Muscle of arm (tissue), 12 donors: ENCODE measurements around the gene MPRIP. TPM values are rescaled to one million over a fixed set of nuclear protein-coding genes. Genes with fewer than 3 reads are reported as not detected.
"Not testable (repeated sequence)": the region's sequence is repeated elsewhere in the genome, so short reads cannot be mapped to it uniquely, and the experiment has no call there.

Experiments used
- DNase-seq: peaks from one replicate; pipeline ENCODE4 v3.0.0-alpha.2; 2013
- polyA plus RNA-seq, 12 donors: library from polyadenylated mRNA; unstranded; fragments of 120-200 nt; gene quantifications; one replicate each; pipeline ENCODE4 v1.2.1, GENCODE V29; 2013; ENCODE audit not compliant: insufficient read length in 12 of 12

The MPRIP gene
- polyA plus RNA-seq, 12 donors = 100 to 231 (median 191) TPM

DNA sequence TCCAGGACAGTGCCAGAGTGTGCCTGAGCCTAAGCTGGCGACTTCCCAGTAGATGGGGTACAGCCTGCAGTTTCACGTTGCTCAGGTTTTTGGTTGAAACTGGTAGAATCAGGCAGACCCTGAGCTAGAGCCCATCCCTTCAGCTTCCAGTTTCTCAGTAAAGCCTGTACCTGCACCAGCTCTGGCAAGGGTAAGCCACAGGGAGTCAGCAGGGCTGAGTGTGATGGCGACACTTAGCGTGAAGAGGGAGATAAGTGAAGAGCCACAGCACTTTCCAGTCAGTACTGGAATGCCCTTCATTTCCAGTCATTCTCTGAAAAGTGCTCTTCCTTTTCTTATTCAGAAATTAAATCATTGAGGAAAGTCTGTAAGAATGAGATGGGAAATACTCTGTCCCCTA is 141.5 kb downstream of the MPRIP start:
- no peak for DNase-seq

- not testable (repeated sequence) for DNase-seq
Measured at GRCh38 chr17:17184985-17185757, 142.9 kb downstream of the MPRIP start.

DNA sequence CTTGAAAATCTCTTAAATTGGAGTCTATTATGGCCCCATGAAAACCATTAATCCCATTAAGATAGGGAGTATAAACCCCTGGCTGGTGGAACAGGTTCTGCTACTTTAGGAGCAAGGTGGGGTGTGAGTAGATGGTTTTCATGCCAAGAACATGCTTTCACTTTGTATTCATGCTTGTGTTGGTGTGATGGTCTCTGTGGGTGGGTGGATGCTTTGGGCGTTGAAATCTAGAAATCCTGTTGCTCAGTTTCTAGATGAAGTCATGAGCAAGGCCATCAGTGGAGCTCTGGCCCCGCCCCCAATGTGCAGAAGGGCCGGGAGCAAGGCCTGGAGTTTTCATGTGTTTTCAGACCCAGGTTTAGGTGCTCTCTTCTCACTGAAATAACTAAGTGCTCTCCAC is 143.8 kb downstream of the MPRIP start:
- DNase-seq = no peak

DNA sequence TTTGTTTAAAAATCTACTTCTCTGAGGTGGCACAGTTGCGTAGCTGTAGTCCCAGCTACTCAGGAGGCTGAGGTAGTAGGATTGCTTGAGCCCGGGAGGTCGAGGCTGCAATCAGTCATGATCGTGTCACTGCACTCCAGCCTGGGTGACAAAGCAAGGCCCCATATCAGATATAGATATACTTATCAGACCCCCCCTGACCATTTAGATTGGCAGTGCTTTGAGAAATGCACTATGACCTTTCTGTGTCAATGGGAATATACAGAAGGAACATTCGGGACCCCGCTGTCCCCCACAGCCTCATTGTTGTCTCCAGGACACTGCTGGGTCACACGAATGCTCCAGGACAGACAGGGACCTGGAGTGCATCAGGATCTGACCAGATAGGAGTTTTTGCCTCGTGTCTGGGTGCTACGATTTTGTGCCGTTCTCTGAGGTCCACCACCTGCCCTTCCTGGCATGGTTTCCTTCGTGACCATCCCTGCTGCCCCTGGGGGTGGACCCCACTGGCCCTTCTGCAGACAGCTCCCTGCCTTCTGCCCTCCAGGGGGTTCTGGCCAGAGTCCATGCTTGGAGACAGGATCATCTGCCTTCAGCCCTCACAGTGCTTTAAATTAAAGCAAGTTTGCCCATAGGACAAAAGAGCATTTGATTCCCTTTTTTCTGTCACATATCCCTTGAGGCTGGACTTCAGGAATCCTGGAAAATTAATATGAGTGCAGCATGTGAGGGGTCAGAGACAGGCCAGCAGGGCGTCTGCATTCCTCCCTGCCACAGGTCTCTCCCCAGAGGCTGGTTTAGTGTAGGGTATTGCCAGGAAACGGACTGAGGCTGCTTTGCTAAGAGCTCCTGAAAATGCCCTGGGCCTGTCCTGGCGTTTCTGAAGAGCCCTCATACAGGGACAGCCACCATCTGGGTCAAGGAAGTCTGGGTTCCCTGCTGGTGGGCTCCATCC is 144.6 kb downstream of the MPRIP start:
- no peak for DNase-seq

DNA sequence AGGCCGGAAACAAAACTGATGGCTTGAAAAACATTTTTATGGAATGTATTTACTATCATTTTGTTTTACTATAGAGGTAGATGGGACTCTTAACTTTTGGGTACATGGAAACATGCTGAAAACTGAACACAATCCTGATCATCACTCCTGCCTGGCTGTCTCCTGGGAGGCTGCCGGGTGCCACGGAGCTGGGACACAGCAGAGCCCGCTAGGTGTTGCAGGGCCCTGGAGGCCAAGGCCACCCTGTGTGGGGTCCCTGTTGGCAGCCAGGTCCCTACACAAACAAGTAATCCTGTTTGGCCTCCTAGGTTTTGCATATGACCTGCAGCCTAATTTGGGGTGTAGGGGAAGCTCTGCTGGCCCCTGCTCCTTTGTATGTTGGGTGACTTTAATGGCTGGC is 146.3 kb downstream of the MPRIP start:
- no peak for DNase-seq

- DNase-seq = no peak
Measured at GRCh38 chr17:17189559-17189958, 147.3 kb downstream of the MPRIP start.

GRCh38 chr17:17190188-17190587 is 147.9 kb downstream of the MPRIP start:
- no peak for DNase-seq

GRCh38 chr17:17191346-17191792 is 149.1 kb downstream of the MPRIP start:
- DNase-seq = no peak

DNA sequence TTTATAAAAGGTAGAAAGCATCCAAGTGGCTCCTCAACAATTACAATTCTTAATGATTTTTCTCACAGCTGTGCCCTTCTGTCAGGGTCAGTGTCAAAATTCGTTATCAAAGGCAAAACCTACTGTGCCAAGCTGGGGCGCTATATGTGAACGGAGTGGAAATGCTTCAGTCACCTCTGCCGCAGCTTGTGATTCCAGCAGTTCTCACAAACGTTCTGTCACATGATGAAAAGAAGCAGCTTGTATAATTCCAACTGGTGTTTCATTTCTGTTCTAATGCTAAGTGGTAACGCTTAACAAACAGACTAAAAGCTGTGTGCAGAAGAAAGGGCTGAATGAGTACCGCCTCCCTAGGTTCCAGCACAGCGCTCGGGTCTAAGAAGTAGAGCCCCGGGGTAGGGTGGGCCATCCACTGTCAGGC is 149.7 kb downstream of the MPRIP start:
- DNase-seq = no peak

GRCh38 chr17:17195466-17195865 is 153.2 kb downstream of the MPRIP start:
- DNase-seq = not testable (repeated sequence)

DNA sequence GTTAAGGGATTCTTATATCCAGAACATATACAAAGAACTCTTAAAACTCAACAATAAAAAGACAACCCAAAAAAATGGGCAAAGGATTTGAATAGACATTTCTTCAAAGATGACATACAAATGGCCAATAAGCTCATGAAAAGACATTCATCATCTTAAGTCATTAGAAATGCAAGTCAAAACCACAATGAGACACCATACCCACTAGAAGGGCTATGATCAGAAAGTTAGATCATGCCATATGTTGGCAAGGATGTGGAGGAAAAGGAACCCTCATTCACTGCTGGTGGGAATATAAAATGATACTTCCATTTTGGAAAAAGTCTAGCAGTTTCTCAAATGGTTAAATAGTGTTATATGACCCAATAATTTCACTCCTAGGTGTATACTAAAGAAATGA is 154.5 kb downstream of the MPRIP start:
- DNase-seq = no peak

- no peak for DNase-seq
Measured at GRCh38 chr17:17198281-17198680, 156.0 kb downstream of the MPRIP start.

DNA sequence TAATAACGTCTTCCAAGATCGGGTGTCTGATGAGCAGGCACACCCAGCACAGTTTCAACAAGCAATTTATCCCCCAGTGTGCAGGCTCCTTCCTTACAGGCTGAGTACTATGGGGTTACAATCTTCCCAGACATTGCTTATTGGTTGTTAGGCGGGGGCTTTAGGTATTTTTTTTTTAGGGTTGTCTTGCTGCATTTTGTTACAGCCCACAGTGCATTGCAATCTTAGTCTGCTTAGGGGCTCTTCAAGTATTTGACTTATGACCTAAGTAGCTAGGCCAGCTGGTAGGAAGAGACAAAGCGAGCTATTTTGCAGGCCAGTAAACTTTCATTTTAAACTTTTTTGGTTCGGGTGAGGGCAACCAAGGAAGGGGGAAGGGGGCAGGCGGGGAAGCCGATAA is 158.1 kb downstream of the MPRIP start:
- no peak for DNase-seq

- DNase-seq = no peak
Measured at GRCh38 chr17:17200831-17201230, 158.6 kb downstream of the MPRIP start.

DNA sequence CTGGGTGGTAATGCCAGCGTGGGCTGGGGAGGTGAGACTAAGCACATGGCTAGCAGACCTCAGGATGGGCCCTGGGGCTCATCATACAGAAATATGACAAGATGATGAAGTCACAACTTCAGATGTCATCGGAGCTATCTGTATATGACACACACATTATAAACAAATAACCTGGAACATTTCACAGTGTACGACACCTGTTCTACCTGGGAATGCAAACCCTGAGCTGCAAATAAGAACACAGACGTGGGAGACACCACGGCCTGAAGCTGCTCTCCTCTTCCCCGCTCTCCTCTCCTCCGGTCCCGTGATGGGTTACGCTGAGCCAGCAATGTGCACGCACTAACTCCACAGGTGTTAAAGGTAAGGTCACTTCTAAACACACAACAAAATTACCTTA is 159.0 kb downstream of the MPRIP start:
- no peak for DNase-seq

DNA sequence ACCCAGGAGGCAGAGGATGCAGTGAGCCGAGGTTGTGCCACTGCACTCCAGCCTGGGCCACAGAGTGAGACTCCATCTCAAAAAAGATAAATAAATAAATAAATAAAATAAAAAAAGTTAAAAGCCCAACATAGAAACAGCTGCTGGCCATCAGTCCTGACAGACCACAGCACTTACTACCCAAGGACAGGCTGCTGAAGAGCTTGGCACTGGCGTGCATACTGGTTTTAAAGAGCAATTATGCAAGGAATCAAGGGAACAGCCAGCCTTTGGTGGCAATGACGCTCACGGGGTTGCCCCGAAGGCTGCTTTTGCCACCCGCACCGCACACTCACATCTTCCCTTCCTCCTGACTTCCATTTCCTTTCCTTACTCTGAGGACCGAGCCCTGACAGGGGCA is 159.7 kb downstream of the MPRIP start:
- no peak for DNase-seq

DNA sequence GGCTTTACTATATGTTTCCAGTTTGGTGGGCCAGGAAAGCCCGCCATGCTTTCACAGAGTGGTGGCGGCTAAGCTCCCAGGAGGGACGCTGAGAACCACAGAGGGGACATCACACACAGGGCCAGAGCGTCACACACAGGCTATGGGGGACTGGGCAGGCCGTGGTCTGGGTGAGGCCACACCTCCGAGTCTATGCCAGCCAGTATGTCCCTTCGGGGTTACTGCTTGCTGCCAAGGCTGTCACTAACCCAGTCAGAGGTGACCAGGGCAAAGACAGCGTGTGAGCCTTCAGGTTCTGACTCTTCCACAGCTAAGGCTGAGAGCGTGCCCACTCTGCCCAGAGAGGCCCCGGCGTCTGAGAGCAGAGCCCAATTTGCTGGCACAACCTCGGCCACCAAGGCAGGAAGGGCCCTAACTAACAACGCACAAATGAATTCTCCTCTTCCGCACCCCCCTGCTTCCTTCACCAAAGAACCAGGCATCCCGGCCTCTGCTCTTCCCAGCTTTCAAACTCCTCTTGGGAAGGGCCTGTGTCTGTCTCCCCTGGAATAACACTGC is 161.0 kb downstream of the MPRIP start:
- DNase-seq = no peak

GRCh38 chr17:17204041-17204591 is 161.9 kb downstream of the MPRIP start:
- no peak for DNase-seq

DNA sequence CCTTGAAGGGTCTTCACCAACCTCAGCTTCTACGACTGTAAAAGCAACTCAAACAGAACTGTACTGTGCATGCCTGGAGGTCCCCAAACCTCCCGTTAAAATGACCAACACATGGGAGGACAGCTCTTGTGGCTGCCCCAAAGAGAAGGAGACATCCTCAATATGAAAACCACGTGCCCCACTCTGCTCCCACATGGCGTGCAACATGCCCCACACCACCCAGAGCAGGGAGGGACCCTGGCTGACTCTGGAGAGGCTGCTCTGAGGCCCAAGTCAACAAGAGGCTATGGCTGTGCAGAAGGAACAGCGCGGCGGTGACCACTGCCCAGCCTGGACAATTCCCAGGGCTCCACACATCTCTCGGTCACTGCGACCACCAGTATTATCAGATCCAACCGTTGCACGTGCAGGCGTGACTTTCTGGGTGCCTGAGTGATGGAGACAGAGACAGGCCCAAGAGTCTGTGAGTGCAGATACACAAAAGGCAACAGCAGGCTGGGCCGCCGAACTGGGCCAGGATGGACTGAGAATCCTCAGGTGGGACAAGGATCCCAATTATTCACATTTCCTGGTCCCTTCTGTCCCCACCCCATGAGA is 162.5 kb downstream of the MPRIP start:
- no peak for DNase-seq

DNA sequence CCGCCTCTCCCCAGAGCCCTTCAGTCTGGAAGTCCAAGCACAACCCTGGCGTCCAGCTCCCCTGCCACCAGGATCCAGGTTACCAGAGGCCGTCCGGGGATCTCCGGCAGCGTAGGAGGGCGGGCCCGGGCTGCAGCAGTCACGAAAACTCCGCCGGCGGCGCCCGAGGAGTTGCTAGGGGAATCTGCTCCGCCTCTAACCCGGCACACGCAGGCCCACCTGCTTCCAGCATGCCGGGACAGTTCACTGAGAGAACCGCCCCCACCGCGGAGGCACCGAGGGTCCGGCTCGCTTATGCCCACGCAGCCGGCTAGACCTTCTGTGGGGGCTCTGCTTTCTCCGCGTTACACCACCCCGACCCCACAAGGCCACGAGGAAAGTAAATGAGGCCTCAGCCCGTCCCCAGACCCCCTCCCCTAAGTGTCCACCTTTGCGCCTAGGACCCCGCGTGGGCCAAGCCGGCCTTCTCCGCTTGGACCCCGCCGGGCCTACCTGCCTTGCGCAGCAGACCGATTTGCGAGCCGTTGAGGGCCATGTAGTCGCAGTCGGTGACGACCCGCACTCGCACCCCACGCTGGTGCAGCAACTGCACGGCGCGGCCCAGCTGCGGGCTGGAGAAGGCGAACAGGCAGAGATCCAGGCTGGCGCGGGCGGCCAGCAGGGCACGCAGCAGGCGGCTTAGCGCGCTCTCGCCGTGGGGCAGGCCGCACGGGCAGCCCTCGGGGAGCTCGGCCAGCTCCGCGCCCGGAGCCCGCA is 163.3 kb downstream of the MPRIP start:
- peak; percentile 43 for DNase-seq
